NCI-H187 treated with DMSO at 0.1 percent for 48 hours (cell line): ENCODE measurements around the gene SLC35F3.

Experiments used
- DNase-seq: peaks from one replicate; lab custom pipeline; 2025; lab: John Stamatoyannopoulos, UW

Gene SLC35F3

GRCh38 chr1:234260578-234260977 lies 356.1 kb downstream of the SLC35F3 start:
- DNase-seq, result no peak

DNA sequence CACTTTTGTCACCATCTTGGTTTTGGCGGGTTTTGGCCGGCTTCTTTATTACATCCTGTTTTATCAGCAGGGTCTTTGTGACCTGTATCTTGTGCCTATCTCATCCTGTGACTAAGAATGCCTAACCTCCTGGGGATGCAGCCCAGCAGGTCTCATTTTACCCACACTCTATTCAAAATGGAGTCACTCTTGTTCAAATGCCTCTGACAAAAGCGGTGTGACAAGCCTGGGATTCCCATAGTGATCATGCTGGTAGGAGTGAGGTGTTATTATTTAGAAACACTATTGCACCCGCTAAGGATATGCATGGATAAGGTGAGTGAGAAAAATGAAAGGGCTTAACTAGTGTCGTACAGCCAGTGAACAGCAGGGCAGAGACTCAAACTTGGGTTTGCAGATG lies 357.1 kb downstream of the SLC35F3 start:
- no peak for DNase-seq

GRCh38 chr1:234262007-234262753 lies 357.7 kb downstream of the SLC35F3 start:
- DNase-seq, result no peak

DNA sequence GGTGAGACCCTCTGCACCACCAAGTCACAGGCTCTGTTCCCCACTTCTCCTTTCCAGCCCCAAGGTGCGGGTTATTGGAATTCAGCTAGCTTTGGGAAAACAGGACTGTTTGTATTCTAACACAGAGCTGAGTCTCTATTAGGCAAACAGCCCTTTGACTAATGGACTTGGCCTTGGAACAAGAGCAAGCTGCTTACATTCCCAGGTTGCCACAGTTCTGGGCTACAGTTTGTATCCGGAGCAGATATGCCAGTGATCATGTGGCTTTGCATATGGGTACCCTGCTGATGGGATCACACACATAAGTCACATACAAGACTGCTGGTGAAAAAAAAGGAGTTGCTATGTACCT lies 358.3 kb downstream of the SLC35F3 start:
- DNase-seq, result no peak

DNA sequence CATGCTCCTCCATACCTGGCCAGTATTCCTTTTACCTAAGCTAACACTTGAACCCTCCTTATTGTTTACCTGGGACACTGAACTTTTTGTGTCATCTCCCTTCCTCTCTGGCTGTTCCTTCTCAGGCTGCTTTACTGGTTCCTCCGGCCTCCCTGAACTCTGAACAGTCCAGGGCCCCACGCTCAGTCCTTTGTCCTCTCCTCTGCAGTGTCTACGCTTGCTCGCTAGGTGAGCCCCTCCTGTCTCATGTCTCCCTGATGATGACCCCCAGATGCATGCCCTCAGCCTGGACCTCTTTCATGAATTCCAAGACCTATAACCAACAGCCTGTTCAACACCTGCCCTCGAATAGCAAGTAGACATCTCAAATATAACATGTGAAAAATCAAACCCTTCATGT lies 360.4 kb downstream of the SLC35F3 start:
- DNase-seq, result no peak

DNA sequence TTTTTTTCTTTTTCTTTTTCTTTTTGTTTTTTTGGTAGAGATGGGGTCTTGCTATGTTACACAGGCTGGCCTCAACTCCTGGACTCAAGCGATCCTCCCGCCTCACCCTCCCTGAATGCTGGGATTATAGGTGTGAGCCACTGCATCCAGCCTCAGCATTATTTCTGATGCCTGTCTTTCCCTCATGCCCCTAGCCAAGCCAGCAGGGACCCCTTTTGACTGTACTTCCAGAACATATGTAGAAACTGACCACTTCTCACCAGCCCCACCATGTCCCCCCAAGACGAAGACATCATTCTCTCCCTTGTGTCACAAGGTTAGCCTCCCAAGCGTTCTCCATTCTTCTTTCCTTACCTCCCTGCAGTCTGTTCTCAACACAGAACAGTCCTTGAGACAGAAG lies 360.8 kb downstream of the SLC35F3 start:
- no peak for DNase-seq

- no peak for DNase-seq
Measured at GRCh38 chr1:234265861-234266260, 361.4 kb downstream of the SLC35F3 start.

DNA sequence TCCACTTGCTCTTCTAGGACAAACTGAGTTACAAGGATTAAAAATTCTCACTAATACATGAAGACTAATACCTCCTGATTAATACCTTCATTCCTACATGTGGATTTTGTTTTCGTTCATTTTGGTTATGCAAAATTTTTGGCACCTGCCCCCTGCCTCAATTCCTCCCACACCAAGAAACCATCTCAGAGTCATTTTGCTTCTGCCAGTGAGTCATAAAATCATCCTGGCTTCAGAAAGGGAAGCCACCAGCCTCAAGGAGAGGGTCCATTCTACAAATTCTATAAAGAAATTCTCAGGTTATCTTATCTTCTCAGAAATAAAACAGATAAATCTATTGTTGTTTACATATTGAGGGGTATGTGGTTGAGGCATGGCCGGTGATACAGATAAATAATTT lies 365.6 kb downstream of the SLC35F3 start:
- no peak for DNase-seq

DNA sequence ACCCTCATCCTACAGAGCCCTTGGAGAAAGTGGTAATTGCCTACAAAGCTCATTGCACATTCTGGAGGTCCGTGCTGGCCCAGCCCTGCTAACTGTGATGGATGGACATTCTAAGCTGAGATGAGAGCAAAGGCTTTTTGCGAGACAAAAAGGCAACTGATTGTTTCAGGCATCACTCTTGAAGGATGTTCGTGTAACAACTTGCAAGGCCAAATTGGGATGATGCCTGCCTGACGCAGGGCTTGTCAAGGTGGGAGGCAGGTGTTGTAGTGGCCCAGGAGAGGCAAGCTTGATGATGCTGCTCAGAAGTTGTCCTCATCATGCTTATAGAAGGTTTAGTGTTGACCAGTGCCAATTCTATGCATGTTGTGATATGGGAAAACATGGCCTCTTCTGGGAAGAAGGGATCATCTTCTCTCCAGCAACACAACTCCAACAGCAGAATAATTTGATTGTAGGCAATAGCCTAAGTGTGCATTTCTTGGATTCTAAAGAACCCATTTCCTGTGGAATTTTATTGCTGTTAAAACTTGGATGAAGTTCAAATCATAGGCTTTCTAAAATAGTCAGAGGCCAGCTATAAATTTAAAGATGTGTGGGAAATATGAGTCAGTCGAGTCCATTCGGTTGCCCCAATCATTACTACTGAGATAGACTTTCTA lies 366.2 kb downstream of the SLC35F3 start:
- DNase-seq, result no peak

DNA sequence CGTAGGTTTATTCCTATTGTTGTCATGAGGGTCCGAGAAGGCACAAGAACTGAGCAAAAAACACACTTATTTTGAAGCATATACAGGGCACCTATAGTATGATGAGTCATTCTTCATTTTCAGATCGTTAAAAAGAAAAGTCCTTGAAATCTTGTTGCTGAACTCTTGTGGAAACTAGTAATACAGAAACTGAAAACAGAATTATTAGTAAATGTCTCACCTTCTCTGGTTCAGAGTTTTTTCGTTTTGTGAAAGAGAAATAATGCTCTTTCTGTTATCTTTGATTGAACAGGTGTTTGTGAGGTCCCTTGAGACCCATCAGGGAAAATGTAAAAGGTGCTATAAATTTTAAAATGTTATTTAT lies 366.7 kb downstream of the SLC35F3 start:
- DNase-seq, result no peak

- no peak for DNase-seq
Measured at GRCh38 chr1:234272656-234273312, 368.3 kb downstream of the SLC35F3 start.

GRCh38 chr1:234273981-234274380 lies 369.5 kb downstream of the SLC35F3 start:
- no peak for DNase-seq

DNA sequence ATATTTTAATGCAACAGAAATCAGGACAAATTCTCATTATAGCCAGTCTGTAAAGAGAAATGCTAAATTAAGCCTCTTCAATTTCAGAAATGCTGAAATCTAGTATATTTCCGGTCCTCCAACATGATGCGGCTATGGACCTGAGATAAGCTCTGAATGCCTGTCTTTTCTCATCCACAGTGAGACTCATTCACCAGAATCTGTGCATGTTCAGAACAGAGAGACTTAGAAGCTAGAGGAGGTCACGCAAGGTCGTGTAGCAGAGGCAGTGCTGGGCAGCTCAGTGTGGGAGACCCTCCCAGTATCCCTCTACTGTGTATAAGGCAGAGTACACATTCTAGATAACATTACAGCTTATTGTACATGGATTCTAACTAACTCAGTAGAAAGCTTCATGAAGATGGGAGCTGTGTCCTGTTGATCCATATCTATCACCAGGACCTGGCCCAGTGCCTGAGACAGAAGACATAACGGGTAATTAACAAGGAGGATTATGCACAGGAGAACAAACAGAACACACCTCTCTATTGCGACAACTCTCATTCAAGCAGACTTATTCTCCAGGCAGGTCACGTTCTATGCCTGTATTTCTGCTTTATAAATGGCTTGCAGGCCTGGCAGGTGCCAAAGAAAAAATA lies 371.8 kb downstream of the SLC35F3 start:
- DNase-seq, result no peak

DNA sequence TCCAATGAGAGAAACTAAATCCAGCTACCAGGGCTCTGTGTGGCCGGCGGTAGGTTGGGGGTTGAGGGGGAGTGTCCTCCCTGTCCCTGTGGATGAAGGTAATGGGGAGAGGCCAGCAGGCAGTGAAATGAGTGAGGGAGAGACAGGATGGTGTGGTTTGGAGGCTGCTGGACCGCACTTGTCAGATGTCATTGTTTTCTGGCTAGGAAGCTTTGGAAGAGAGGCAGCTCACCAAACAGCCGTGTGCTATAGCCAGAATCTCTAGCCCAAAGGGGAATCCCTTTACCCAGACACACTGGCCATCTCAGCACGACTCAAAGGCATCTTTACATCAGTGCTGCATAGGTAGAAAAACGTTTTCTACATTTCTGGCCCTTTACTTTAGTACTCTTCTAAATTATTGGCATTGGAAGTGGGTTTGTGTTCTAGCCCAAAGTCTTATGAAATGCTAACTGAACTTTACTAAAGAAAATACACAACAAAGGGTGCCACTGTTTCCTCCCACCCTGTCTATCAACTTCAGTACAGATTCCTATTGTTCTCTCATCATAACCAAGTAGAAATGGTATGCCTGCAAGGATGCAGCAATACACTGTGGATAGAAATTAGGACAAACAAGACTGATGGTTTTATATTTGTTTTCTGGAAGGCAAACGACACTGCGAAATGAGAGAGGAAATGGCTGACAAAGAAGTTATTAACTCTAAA lies 372.8 kb downstream of the SLC35F3 start:
- no peak for DNase-seq

GRCh38 chr1:234279021-234279420 lies 374.5 kb downstream of the SLC35F3 start:
- DNase-seq, result no peak

DNA sequence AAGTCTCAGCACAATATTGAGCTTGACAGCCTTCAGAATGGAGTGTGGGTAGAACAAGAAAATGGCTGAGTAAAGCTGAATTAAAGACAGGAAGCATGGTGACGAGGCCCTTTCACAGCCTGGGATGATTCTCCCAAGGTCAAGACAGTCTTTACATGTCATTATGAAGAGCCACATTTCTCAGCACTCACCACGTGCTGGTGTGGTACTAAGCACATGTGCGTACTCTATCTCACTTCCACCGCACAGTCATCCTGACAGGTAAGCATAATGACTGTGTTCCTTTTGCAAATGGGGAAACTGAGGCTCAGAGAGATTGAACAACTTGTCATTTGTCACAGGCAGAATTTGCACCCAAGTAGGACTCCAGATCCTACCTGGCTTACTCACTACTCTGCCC lies 376.0 kb downstream of the SLC35F3 start:
- DNase-seq, result no peak

DNA sequence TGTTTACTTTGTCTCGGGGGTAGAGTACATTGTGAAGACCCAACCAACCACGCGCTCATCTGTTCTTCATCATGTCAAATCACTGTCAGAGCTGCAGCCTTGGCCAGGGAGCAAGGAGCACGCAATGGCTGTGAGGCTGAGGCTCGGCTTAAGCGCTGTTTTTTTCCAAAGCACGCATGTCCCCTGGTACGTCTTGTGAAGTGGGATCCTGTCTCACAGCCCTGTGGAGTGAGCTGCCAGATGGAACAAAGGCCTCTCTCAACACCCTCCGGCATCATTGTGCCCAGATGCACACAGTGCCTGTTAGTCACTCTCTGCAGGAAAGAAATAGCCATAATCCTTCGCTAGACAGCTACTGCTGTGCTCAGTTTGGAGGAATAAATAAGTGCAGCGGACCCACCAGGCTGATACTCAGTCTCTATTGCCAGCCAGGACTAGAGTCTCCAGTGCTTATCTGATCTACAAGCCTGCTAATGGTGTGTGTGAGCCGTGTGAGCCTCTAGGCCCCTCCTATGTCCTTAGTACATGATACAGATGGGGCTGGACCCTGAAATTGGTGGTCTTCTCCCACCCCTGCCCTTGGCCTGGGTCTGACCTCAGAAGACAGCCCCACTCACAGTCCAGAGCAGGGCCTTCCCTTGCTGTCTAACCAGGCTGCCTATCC lies 377.5 kb downstream of the SLC35F3 start:
- DNase-seq, result no peak

DNA sequence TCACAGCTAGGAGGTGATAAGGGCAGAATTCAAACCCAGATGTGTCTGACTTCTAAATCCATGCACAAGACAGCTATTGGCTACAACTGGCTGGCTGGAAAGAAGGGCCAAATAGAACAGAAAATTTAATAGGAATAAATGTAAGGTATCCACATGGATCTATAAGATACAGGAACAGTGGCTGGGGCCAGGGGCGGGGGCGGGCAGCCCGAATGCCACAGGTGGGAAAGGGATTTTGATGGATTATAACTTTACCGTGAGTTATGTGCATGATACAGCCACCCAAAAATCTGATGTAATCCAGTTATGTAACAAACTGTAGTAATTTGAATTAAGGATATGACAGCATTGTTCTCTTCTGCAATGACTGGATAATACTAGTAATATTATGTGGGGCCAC lies 381.7 kb downstream of the SLC35F3 start:
- DNase-seq, result no peak

DNA sequence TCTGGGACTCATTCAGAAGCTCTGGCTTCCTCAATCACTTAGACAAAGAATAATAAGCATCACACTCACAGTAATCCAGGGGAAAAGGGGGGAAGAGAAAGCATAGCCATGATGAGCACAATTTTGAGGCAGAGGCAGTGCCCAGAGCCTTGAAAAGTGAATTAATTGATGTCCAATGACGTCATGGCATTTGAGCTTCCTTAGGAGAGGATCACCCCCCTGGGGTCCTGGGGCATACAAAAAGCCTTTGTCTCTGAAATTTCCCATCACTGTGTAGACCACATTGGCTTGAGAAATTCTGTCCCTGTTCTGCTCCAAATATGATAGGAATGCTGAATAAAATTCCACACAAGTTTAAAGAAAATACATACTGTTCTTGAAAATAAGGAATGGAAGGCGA lies 384.5 kb downstream of the SLC35F3 start:
- no peak for DNase-seq

- DNase-seq, result no peak
Measured at GRCh38 chr1:234289538-234290305, 385.2 kb downstream of the SLC35F3 start.

DNA sequence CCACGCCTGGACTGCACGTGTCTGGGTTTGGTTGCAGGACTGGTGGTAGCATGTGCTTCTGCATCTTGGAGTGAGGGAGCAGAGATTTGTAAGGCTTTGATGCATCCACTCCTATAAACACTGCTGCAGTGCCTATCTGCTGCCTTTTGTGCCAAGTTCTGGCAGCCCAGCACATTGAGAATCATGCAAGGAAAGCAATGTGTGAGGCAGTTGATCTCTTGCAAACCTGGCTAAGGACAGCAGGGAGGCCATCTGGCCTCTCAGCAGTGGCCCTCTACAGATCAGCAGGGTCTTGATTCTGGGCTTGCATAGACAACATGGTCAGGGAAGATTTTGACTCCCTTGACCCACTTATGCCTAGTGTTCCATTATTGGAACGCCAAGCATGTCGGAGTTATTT lies 387.5 kb downstream of the SLC35F3 start:
- DNase-seq, result no peak
